ENCODE data around the gene SMARCA1. TPM values are rescaled to one million over a fixed set of nuclear protein-coding genes. Genes with fewer than 3 reads are reported as not detected.

Gene SMARCA1
- total RNA-seq, 1 donor from 2014 or later: 0.34 TPM

DNA sequence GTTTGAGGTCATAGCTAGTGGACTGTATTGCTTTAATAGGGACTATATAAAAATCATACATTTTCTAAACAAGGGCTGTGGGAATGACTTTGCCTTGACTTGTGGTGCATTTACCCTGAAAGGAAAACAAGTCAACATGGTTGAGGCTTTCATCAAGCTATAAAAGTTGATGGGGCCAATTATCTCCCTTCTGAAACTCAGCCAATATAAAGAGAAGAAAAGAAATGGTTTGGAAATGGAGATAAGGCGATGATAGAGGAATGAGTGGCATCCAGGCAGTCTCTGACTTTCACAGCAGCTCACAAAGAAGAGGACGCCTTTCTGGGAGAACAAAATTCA is 118.7 kb downstream of the SMARCA1 start:
- Mint-ChIP-seq H3K4me3 (ENCODE audit: low read depth) (no peak overlapping the region), H3K36me3 (ENCODE audit: low read depth) (no peaks in the 10 kb centered on the region), H3K27me3 (ENCODE audit: low read depth) (no peaks in the 10 kb centered on the region), H3K27ac (no peak overlapping the region), H3K9me3 (no peaks in the 10 kb centered on the region), H3K4me1 (ENCODE audit: low read depth) (no peaks in the 10 kb centered on the region)
- intact Hi-C loops (cut with micrococcal nuclease): no loop called here
- no peak for DNase-seq (ENCODE audit: low spot score)

DNA sequence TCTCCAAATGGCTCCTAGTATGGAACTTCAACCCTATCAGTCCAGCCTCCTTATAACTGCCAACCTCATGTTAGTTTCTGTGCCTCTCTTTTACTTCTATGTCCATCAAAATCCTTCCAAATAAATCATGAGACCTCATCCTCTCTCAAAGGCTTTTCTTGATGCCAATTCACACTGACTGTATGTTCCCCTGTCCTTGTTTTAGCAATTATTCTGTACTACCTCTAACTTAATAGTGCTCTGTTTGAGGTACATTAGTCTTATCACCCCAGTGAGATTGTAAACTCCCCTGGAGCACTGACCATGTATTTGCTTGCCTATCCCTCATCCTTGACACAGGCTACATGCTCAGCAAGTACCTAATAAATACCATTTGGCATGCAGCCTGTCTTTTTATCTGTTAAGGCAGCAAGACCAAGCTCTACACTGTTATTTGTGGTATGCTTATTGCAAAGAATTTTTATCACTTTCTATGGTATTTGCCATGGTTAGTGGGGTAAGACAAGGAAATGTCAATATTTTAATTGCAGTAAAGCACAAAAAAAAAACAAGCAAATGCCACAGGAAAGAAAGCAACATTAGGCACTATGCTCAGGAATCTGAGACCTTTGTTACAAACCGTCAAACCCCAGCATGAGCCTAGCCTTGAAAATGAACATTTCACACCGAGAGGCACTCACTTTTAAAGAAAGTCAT is 119.2 kb downstream of the SMARCA1 start:
- no peak overlapping the region for H3K4me3 Mint-ChIP-seq (ENCODE audit: low read depth)
- no peaks in the 10 kb centered on the region for H3K27me3 Mint-ChIP-seq (ENCODE audit: low read depth)
- intact Hi-C loops (cut with micrococcal nuclease): no loop called here
- H3K27ac Mint-ChIP-seq: no peak overlapping the region
- H3K36me3 Mint-ChIP-seq (ENCODE audit: low read depth): no peaks in the 10 kb centered on the region
- H3K9me3 Mint-ChIP-seq: no peaks in the 10 kb centered on the region
- no peak for DNase-seq (ENCODE audit: low spot score)
- no peaks in the 10 kb centered on the region for H3K4me1 Mint-ChIP-seq (ENCODE audit: low read depth)

Other genes starting within 250 kb of the SMARCA1 start
- 3.7 TPM in 2 replicates for gene OCRL, start 16.8 kb upstream of the SMARCA1 start, total RNA-seq
- 0.32 and 0.39 TPM in 2 replicates for gene APLN, start 131.5 kb upstream of the SMARCA1 start, total RNA-seq
- 0.11 and 0.16 TPM in 2 replicates for gene XPNPEP2, start 215.5 kb upstream of the SMARCA1 start, total RNA-seq